Transverse colon (tissue), 4 donors: Measurements from ENCODE around the gene CTDSP2.
"Not testable (repeated sequence)": the region's sequence is repeated elsewhere in the genome, so short reads cannot be mapped to it uniquely, and the experiment has no call there.

ENCODE experiments used
- CTCF ChIP-seq, 5 experiments: fragments of 200-600 bp in 3 of 5; fragments of 450-650 bp in 2 of 5; sonication (generic) in 3 of 5; IDR thresholded peaks; 1 replicate in 2 of 5; 2 replicates in 3 of 5; pipeline ENCODE4 v1.5.1; 2016 to 2017; ENCODE audit warnings: antibody characterized with exemption in 5 of 5, inconsistent platforms in 3 of 5, mild to moderate bottlenecking in 2 of 5, moderate library complexity in 1 of 5
- EP300 ChIP-seq: sonication (generic); formaldehyde crosslinking; IDR thresholded peaks from one replicate; pipeline ENCODE4 v1.6.1; 2017; ENCODE audit warnings: antibody characterized with exemption, low read depth
- POLR2A ChIP-seq: fragments of 450-650 bp; IDR thresholded peaks from one replicate; pipeline ENCODE4 v1.6.1; 2016; ENCODE audit warnings: antibody characterized with exemption, mild to moderate bottlenecking, moderate library complexity
- POLR2AphosphoS5 ChIP-seq, 3 donors: sonication (generic); formaldehyde crosslinking; IDR thresholded peaks; one replicate each; pipeline ENCODE4 v1.6.1; 2016; ENCODE audit warnings: antibody characterized with exemption in 3 of 3

DNA sequence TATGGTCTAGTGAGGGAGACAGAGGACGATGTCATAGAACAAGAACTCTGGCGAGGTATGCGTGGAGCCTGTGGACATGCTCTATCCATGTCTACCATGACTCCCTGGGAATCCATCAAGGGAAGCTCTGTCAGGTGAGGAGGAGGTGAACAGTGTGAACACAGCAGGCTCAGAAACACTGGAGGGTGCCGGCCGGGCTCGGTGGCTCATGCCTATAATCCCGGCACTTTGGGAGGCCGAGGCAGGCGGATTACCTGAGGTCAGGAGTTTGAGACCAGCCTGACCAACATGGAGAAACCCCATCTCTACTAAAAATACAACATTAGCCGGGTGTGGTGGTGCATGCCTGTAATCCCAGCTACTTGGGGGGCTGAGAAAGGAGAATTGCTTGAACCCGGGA lies 71.9 kb downstream of the CTDSP2 start:
- TF ChIP-seq POLR2AphosphoS5 (IDR thresholded peaks at IDR 0.05); POLR2A; CTCF (IDR thresholded peaks at IDR 0.05); EP300: not testable (repeated sequence)
